Upper lobe of right lung (tissue), 1 donor: ENCODE results near the gene ASCC2. TPM values are rescaled to one million over a fixed set of nuclear protein-coding genes. Genes with fewer than 3 reads are reported as not detected.

ENCODE experiments used
- ATAC-seq: fragments of 200-7000 bp; cut with Tn5 transposase; one replicate; pipeline ENCODE4 v1.9.1; 2020; ENCODE audit warnings: mild to moderate bottlenecking, moderate library complexity
- DNase-seq: peaks from one replicate; pipeline ENCODE4 v3.0.0-alpha.2; 2020
- H3K27ac ChIP-seq: fragments of 200-600 bp; one replicate; pipeline ENCODE4 v1.8.0; 2022
- H3K27me3 ChIP-seq: fragments of 200-600 bp; one replicate; pipeline ENCODE4 v1.8.0; 2022; ENCODE audit warnings: mild to moderate bottlenecking
- H3K36me3 ChIP-seq: fragments of 200-600 bp; one replicate; pipeline ENCODE4 v1.8.0; 2022
- H3K4me1 ChIP-seq: fragments of 200-600 bp; one replicate; pipeline ENCODE4 v1.8.0; 2022
- H3K4me3 ChIP-seq: fragments of 200-600 bp; one replicate; pipeline ENCODE4 v1.8.0; 2022; ENCODE audit warnings: mild to moderate bottlenecking
- H3K9me3 ChIP-seq: fragments of 200-600 bp; one replicate; pipeline ENCODE4 v1.8.0; 2022
- CTCF ChIP-seq: fragments of 200-600 bp; IDR thresholded peaks from one replicate; pipeline ENCODE4 v1.8.0; 2022; ENCODE audit warnings: antibody characterized with exemption
- intact Hi-C: fragments of 100-400 bp; cut with DNase I; formaldehyde crosslinking; loops from one replicate; pipeline ENCODE4 v1.11.0; 2022
- total RNA-seq: library from RNA; stranded (reverse); fragmentation: NEBNext Ultra II Directional; extraction: Animal tissue kit (Norgen Biotek cat#: 25700); gene quantifications from one replicate; pipeline ENCODE4 v1.2.1, GENCODE V29; 2021
- donor health status: DM: no; HTN: yes; CAD: no; lungs with severe emphysema.

ASCC2 gene
- total RNA-seq, 1 donor from 2014 or later: 54.6 TPM

DNA sequence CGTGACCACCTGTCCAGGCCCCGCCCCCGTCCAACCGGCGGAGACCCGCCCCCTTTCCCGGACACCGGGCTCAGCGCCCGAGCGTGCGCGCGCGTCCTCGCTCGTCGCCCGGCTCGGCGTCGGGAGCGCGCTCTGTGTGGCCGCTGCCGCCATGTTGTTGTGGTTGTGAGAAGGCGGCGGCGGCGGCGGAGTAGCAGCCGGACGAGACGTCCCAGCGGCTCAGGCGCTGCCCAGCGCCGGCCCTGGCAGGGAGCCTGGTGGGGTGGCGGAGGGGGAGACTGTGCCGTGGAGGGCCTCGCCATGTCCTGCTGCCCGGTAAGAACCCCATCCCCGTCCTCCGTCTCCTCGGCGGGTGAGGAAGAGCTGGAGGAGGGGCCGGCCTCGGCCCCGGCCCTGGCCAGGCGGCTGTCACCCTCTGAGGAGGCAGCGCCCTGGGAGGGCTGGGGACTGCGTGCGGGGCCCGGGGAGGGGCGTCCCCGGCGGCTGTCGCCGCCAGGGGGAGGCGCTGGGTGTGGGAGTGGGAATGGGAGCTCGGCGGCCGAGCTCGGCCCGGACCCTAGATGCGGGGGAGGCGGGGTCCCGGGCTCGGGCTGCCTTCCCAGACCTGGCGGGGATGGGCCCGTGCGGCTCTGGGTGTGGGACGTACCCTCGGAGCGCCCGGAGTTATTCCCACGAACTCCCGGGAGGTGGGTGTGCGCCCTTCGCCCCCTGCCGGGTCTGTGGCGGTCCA lies 45.1 kb upstream of the ASCC2 start, which contains the start of gene MTMR3:
Gene MTMR3, plus strand, starts transcription at position 130 of the 730 bp plus-strand sequence. CDS start 87,886 bp downstream, outside the sequence.
- ATAC-seq (peak; percentile 92), DNase-seq (peak; percentile 97)
- H3K4me1 ChIP-seq: peaks cover 42% of the 10 kb centered on the region
- peak within 1 kb of the TSS; percentile 96 for H3K27ac ChIP-seq
- no peaks in the 10 kb centered on the region for H3K36me3 ChIP-seq
- no peaks in the 10 kb centered on the region for H3K27me3 ChIP-seq
- H3K4me3 ChIP-seq: peak within 1 kb of the TSS; percentile 94
- intact Hi-C loops: no loop called here
- peak; percentile 43 for TF ChIP-seq CTCF
- no peaks in the 10 kb centered on the region for H3K9me3 ChIP-seq

DNA sequence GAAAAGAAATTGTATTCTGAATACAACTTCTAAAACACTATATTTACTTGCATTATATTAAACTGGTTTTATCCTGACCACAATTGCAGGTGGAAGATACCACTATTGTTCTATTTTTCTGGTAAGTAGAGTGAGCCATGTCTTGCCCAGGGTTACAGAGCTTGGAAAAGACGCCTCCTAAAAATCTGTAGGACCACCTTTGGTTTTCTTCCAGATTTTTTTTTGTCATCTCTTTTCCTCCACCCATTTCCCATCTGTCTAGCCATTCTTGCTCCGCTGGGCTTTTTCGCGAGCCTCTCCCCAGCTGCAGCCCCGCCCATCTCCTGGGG lies 44.6 kb upstream of the ASCC2 start:
- ATAC-seq (no peak), DNase-seq (no peak)
- intact Hi-C loops: no loop called here
- Histone ChIP-seq H3K9me3 (no peaks in the 10 kb centered on the region), H3K27ac (no peak overlapping the region), H3K4me1 (peaks cover 37% of the 10 kb centered on the region), H3K36me3 (no peaks in the 10 kb centered on the region), H3K4me3 (peak overlapping the region; percentile 94), H3K27me3 (no peaks in the 10 kb centered on the region)
- no peak for TF ChIP-seq CTCF

DNA sequence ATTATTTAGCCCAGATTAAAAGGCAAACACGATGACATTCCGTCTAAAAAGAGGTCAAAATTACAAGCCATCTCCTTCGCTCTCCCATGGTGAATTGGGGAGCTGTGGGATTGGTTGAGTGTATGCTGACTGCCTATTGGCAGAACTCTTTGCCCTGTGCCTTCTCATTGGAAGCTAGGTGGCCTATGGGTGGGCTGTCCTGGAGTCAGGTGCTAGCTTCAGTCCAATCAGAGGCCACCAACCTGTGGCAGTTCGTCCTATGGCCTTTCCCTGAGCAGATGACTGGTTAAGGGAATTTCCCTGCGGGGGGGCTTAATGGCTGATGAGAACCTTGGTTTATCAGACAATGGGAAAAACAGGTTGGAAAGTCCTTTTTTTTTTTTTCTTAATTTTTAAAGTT lies 41.7 kb upstream of the ASCC2 start:
- peaks cover 8% of the 10 kb centered on the region for H3K4me1 ChIP-seq
- DNase-seq (no peak), ATAC-seq (no peak)
- H3K4me3 ChIP-seq: no peak overlapping the region
- H3K36me3 ChIP-seq: no peaks in the 10 kb centered on the region
- no peak for TF ChIP-seq CTCF
- H3K9me3 ChIP-seq: no peaks in the 10 kb centered on the region
- H3K27ac ChIP-seq: no peak overlapping the region
- intact Hi-C loops: no loop called here
- no peaks in the 10 kb centered on the region for H3K27me3 ChIP-seq

GRCh38 chr22:29877620-29878019 lies 39.5 kb upstream of the ASCC2 start:
- no peak overlapping the region for H3K4me3 ChIP-seq
- intact Hi-C loops: no loop called here
- DNase-seq: no peak
- no peak overlapping the region for H3K27ac ChIP-seq
- no peaks in the 10 kb centered on the region for H3K9me3 ChIP-seq
- no peaks in the 10 kb centered on the region for H3K36me3 ChIP-seq
- no peak for TF ChIP-seq CTCF
- no peak for ATAC-seq
- no peaks in the 10 kb centered on the region for H3K27me3 ChIP-seq
- H3K4me1 ChIP-seq: no peaks in the 10 kb centered on the region

GRCh38 chr22:29873943-29874342 lies 35.9 kb upstream of the ASCC2 start:
- Histone ChIP-seq H3K4me1 (no peaks in the 10 kb centered on the region), H3K36me3 (no peaks in the 10 kb centered on the region), H3K27me3 (no peaks in the 10 kb centered on the region), H3K27ac (no peak overlapping the region), H3K4me3 (no peak overlapping the region), H3K9me3 (no peaks in the 10 kb centered on the region)
- intact Hi-C loops: no loop called here
- DNase-seq (no peak), ATAC-seq (no peak)
- no peak for TF ChIP-seq CTCF

DNA sequence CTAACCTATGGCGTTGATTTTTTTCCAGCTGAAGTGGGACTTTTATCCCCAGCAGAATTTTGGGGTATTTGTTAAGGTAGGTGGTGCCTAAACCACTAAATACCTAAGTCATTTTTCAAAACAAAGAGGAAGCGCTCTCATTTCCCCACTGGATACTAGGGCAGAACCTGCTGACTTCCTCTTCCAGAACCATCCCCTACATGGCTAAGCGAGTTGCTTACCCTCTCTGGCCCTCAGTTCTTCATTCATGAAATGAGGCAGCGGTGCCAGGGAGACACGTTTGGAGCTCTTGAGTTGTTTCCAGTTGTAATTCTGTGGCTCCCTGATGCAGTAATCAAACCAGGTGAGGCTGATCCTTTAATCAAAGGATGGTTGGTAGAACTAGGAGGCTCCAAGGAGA lies 34.9 kb upstream of the ASCC2 start:
- Histone ChIP-seq H3K27ac (no peak overlapping the region), H3K9me3 (no peaks in the 10 kb centered on the region), H3K4me3 (no peak overlapping the region), H3K4me1 (no peaks in the 10 kb centered on the region), H3K36me3 (no peaks in the 10 kb centered on the region), H3K27me3 (no peaks in the 10 kb centered on the region)
- no peak for DNase-seq
- TF ChIP-seq CTCF: no peak
- intact Hi-C loops: no loop called here
- peak; percentile 86 for ATAC-seq
